ENCODE data around the gene PPP1R10. TPM values are rescaled to one million over a fixed set of nuclear protein-coding genes. Genes with fewer than 3 reads are reported as not detected.

Gene PPP1R10
- total and polyA plus RNA-seq, 2 of the 13 experiments (the other 11 are each of a cell fraction or from before 2014, with no cell fraction given), result 26.3 to 38.4 TPM

DNA sequence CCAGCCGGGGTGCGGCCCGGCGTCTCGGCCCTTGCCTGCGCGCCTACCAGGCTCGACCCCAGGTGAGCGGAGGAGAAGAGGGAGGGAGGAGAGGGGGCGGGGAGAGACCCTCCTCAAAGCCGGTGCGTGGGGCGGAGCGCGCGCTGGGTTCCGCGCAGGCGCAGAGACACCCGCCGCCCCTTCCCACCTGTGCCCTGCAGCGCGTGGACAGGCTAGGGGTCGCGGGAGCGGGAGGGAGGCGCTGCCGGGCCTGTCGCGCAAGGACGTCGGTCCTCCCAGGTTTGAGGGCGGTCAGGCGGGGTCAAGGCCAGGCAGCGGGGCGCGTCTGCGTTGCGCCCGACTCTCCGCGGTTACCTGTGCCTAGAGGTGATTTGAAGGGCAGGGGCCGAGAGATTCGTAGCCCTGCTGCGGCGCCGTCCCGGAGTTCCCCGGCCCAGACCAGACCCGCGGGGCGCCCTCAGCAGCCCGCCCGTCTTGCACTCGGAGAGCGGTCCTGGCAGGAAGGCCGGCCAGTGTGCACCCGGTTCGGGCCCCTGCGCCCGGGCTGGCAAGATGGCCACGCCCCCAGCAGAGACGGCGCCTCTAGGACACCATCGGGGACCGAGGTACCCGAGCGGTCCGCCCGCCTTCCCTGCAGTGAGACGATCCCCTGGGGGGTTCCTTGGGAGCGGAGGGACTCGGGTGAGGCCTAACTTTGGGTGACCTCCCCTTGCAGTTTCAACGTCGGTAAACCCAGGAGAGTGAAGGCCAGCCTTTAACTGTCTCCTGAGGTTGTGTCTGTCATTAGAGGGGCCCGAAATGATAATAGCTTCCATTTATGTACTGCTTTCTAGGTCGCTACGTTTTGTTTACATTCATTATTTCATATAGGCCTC is 30.4 kb upstream of the PPP1R10 start (continued):
- TF ChIP-seq ZSCAN30 (CRISPR knock-in tag; IDR thresholded peaks at IDR 0.05) (0 out of 2 replicates have a peak, but pooled peaks have one; percentile 14), ZNF737 (CRISPR knock-in tag; IDR thresholded peaks at IDR 0.05; ENCODE audit: borderline replicate concordance) (peak; percentile 80; the same call in 1 of the 2 replicates), ATRX (CRISPR knock-in tag; IDR thresholded peaks at IDR 0.05; ENCODE audit: borderline replicate concordance) (no peak), MXI1 (IDR thresholded peaks at IDR 0.05; ENCODE audit: borderline replicate concordance, low read depth, low read length) (peak; percentile 62; the same call in 1 of the 3 replicates), TCF7 (IDR thresholded peaks at IDR 0.05; ENCODE audit: low read depth) (no peak), ZNF746 (CRISPR knock-in tag; IDR thresholded peaks at IDR 0.05) (peak; percentile 96)
- TF ChIP-seq, protein P1, sequence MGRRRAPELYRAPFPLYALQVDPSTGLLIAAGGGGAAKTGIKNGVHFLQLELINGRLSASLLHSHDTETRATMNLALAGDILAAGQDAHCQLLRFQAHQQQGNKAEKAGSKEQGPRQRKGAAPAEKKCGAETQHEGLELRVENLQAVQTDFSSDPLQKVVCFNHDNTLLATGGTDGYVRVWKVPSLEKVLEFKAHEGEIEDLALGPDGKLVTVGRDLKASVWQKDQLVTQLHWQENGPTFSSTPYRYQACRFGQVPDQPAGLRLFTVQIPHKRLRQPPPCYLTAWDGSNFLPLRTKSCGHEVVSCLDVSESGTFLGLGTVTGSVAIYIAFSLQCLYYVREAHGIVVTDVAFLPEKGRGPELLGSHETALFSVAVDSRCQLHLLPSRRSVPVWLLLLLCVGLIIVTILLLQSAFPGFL (CRISPR knock-in tag; IDR thresholded peaks at IDR 0.05), result peak; percentile 24; the same call in 1 of the 2 replicates
- TF ChIP-seq, protein P2, sequence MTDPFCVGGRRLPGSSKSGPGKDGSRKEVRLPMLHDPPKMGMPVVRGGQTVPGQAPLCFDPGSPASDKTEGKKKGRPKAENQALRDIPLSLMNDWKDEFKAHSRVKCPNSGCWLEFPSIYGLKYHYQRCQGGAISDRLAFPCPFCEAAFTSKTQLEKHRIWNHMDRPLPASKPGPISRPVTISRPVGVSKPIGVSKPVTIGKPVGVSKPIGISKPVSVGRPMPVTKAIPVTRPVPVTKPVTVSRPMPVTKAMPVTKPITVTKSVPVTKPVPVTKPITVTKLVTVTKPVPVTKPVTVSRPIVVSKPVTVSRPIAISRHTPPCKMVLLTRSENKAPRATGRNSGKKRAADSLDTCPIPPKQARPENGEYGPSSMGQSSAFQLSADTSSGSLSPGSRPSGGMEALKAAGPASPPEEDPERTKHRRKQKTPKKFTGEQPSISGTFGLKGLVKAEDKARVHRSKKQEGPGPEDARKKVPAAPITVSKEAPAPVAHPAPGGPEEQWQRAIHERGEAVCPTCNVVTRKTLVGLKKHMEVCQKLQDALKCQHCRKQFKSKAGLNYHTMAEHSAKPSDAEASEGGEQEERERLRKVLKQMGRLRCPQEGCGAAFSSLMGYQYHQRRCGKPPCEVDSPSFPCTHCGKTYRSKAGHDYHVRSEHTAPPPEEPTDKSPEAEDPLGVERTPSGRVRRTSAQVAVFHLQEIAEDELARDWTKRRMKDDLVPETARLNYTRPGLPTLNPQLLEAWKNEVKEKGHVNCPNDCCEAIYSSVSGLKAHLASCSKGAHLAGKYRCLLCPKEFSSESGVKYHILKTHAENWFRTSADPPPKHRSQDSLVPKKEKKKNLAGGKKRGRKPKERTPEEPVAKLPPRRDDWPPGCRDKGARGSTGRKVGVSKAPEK (CRISPR knock-in tag; IDR thresholded peaks at IDR 0.05; ENCODE audit: borderline replicate concordance), result peak; percentile 93; the same call in 1 of the 2 replicates
- TF ChIP-seq, protein P3, sequence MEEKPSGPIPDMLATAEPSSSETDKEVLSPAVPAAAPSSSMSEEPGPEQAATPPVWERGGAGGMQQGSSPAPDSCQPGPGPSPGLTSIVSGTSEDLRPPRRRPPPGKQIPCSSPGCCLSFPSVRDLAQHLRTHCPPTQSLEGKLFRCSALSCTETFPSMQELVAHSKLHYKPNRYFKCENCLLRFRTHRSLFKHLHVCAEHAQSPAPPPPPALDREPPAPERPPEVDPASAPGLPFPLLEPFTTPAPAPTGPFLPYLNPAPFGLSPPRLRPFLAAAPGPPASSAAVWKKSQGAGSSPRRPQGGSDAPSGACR (CRISPR knock-in tag; IDR thresholded peaks at IDR 0.05), result peak; percentile 87; the same call in 1 of the 2 replicates
